ENCODE data around the gene CHN1.

CHN1 gene

DNA sequence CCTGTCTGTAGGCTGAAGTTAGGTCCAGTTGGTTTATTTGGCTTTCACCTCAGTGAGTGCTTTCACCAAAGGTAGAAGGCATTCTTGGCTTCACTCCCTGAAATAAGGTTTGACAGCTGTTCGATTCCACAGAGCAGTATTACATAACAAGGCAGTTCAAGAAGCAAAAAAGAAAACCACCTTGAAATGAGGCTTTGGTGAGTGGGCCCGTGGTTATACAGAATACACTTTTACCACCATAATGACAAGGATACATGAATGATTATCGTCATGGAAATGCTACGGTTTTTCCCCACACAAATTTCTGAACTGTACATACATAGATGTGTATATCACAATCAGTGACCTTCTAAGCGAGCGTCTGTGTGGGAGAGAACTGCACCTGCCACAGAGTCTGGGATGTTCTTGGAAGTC, 160.9 kb downstream of the CHN1 start:
- H3K4me3 ChIP-seq (ENCODE audit: low read length): no peak overlapping the region

DNA sequence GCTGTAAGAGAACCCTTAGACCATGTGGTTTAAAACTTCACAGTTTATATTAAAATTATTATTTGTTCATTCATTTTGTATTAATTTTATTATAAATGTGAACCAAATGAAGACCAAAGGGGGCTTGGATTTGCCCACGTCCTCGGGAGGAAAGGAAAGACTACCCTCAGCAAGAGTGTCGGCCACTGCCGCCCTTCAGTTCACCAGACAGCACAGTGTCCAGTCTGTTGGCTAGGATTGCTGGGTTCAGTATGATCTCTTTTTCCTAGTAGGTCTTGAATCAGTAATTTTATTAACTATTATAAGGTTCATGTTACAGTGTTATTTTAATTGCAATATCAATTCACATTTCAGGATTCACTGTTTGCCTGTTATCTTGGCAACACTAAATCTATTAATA, 162.7 kb downstream of the CHN1 start:
- H3K4me3 ChIP-seq (ENCODE audit: low read length): no peak overlapping the region
- no peak for DNase-seq (ENCODE audit: low read depth, low spot score)

More for the DNA sequence above, 160.9 kb downstream of the CHN1 start:
- DNase-seq (ENCODE audit: low read depth, low spot score): peak; percentile 4

GRCh38 chr2:174841936-174842335, 163.2 kb downstream of the CHN1 start:
- DNase-seq (ENCODE audit: low read depth, low spot score): no peak
- no peak overlapping the region for H3K4me3 ChIP-seq (ENCODE audit: low read length)

GRCh38 chr2:174841350-174841749, 163.8 kb downstream of the CHN1 start:
- no peak for DNase-seq (ENCODE audit: low read depth, low spot score)
- H3K4me3 ChIP-seq (ENCODE audit: low read length): no peak overlapping the region

DNA sequence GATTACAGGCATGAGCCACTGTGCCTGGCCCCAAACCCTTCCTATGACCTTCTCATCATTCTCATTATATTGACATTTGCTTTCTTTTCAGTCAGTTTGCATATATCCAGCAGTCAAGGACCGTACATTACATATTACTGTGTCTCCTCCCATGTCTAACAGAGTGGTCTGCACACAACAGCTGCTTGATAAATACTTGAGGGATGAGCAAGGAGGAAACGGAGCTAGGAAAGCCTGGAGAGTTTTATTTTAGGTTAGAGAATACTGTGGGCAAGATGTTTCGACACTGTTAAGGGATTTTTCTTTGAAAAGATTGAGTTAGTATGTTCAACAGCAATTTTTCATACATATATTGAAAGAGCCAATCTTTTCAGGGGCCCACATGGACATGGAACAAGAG, 164.7 kb downstream of the CHN1 start:
- H3K4me3 ChIP-seq (ENCODE audit: low read length): no peak overlapping the region
- no peak for DNase-seq (ENCODE audit: low read depth, low spot score)

GRCh38 chr2:174839662-174840061, 165.5 kb downstream of the CHN1 start:
- DNase-seq (ENCODE audit: low read depth, low spot score): no peak

DNA sequence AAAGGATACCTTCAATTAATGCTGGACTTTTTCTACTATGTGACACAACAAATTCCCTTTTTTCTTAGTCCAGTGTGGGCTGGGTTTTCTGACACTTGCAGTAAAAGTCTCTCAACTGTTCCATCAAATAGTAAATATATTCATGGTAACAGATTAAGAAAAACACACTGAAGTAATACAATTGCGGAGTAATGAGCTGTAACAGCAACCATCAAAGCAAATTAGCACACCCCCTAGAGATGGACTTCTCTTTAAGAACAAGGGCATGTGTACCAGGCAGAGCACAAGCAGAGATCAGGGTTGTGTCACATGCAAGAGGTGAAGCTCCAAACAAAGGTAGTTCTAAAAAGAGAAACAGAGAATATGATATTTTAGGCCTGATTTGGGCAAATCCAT, 168.2 kb downstream of the CHN1 start:
- no peak for DNase-seq (ENCODE audit: low read depth, low spot score)
- no peak overlapping the region for H3K4me3 ChIP-seq (ENCODE audit: low read length)

More at GRCh38 chr2:174839662-174840061, 165.5 kb downstream of the CHN1 start:
- H3K4me3 ChIP-seq (ENCODE audit: low read length): no peak overlapping the region

DNA sequence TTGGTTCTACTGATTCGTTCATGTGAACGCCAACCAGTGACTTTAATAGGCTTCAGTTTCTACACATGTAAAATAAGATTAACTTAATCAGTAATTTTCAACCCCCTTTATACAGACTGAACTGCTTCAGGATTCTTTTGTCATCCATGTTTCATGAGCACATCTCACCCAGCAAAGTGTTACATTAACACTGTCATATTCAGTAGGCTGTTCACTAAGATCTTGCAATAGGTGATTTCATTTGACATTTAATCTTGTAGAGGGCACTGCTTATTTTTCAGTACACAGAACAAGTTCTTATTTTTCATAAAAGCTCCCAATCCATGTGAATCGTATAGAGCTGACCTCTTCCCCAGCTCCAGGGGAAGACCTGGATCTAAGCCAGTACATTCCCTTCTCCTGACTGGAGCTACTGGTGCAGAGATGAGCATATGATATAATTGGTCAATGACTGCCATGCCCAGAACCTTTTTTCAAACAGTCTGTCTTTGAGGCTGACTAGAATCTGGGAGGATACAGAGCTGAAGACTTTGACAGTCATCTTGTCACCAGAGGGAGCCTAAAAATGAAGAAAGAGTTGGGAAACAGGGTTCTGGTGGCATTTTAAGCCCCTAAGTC, 168.7 kb downstream of the CHN1 start:
- no peak overlapping the region for H3K4me3 ChIP-seq (ENCODE audit: low read length)
- no peak for DNase-seq (ENCODE audit: low read depth, low spot score)

GRCh38 chr2:174835797-174836255, 169.4 kb downstream of the CHN1 start:
- H3K4me3 ChIP-seq (ENCODE audit: low read length): no peak overlapping the region
- DNase-seq (ENCODE audit: low read depth, low spot score): no peak

GRCh38 chr2:174833737-174834136, 171.4 kb downstream of the CHN1 start:
- DNase-seq (ENCODE audit: low read depth, low spot score): no peak
- no peak overlapping the region for H3K4me3 ChIP-seq (ENCODE audit: low read length)

- H3K4me3 ChIP-seq (ENCODE audit: low read length): no peak overlapping the region
- DNase-seq (ENCODE audit: low read depth, low spot score): peak; percentile 8
Measured at GRCh38 chr2:174830561-174830960, 174.6 kb downstream of the CHN1 start.

GRCh38 chr2:174829550-174829949, 175.6 kb downstream of the CHN1 start:
- H3K4me3 ChIP-seq (ENCODE audit: low read length): no peak overlapping the region
- DNase-seq (ENCODE audit: low read depth, low spot score): no peak

- H3K4me3 ChIP-seq (ENCODE audit: low read length): no peak overlapping the region
- DNase-seq (ENCODE audit: low read depth, low spot score): no peak
Measured at GRCh38 chr2:174827371-174828369, 177.5 kb downstream of the CHN1 start.

GRCh38 chr2:174826051-174826450, 179.1 kb downstream of the CHN1 start:
- no peak overlapping the region for H3K4me3 ChIP-seq (ENCODE audit: low read length)
- no peak for DNase-seq (ENCODE audit: low read depth, low spot score)

DNA sequence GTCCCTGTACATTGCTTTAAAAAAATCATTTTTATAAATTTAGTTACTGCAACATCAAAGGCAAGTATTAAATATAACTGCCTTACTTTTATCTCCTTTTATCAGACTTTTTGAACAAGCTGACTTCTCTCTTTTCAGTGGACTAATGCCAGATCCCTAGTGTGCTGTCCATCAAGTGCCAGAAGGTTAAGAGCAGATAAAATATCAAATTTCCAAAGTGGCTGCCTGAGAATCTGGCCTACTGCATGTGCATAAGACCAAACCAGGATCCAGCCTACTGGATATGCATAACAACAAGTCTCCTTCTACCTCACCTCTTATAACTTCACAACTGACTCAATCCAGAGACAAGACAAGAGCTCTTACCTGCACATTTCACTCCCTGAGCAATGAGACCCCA, 181.1 kb downstream of the CHN1 start:
- no peak for DNase-seq (ENCODE audit: low read depth, low spot score)
- no peak overlapping the region for H3K4me3 ChIP-seq (ENCODE audit: low read length)

GRCh38 chr2:174821628-174822027, 183.6 kb downstream of the CHN1 start:
- DNase-seq (ENCODE audit: low read depth, low spot score): no peak
- no peak overlapping the region for H3K4me3 ChIP-seq (ENCODE audit: low read length)

DNA sequence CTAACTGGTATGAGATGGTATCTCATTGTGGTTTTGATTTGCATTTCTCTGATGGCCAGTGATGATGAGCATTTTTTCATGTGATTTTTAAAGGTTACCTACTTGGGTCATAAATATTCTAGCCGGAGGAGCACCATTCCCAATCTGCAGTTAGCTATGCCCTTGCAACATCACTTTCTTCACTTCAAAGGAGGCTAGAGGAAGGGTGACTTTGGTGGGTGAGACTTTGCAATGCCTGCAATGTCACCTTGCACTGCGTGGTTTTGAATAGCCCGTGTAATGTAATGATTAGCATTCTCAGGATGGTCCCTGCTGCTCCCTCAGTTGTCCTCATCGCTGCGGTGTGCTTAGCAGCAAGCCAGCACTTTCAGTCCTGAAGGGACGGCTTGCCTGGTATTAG, 184.8 kb downstream of the CHN1 start:
- no peak overlapping the region for H3K4me3 ChIP-seq (ENCODE audit: low read length)
- DNase-seq (ENCODE audit: low read depth, low spot score): no peak

GRCh38 chr2:174815526-174815925, 189.7 kb downstream of the CHN1 start:
- H3K4me3 ChIP-seq (ENCODE audit: low read length): no peak overlapping the region
- DNase-seq (ENCODE audit: low read depth, low spot score): no peak

DNA sequence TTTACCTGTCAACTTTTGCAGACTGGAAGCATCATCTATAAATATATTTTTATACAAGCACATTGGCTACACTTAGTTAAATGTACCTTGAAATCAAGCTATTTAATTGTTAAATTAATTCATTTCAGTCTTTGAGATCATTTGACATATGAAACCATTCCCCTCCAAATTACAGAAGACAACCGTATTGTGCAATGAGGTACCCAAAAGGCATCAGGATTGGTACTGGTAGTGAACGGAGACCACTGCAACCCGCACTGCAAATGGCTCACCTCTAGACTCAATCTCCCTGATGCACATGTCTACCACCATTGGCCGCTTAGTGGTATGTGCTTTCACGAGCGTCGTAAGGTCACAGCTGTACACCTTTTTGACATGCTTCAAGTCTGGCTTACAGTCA, 193.1 kb downstream of the CHN1 start:
- no peak overlapping the region for H3K4me3 ChIP-seq (ENCODE audit: low read length)
- no peak for DNase-seq (ENCODE audit: low read depth, low spot score)

GRCh38 chr2:174807931-174808330, 197.2 kb downstream of the CHN1 start:
- no peak overlapping the region for H3K4me3 ChIP-seq (ENCODE audit: low read length)
- DNase-seq (ENCODE audit: low read depth, low spot score): no peak
